Endothelial cell of umbilical vein (primary cell): ENCODE data around the gene FSD1L.

Experiments used
- CTCF ChIP-seq, 2 donors: IDR thresholded peaks; 1 replicate in 1 of 2; 2 replicates in 1 of 2; pipeline ENCODE4 v1.5.1; 2011; ENCODE audit warnings: low read length in 2 of 2, mild to moderate bottlenecking in 2 of 2, moderate library complexity in 2 of 2, control low read depth in 1 of 2, inconsistent platforms in 1 of 2, low read depth in 1 of 2; ENCODE audit not compliant: insufficient read depth in 1 of 2; ENCODE audit errors: extremely low read depth in 1 of 2
- MYC ChIP-seq: IDR thresholded peaks from one replicate; pipeline ENCODE4 v1.6.1; 2011; ENCODE audit warnings: mild to moderate bottlenecking, low read depth, low read length
- POLR2A ChIP-seq: IDR thresholded peaks from 2 replicates; pipeline ENCODE4 v1.6.1; 2012; ENCODE audit warnings: low read depth, mild to moderate bottlenecking, control low read depth, low read length
- POLR2AphosphoS5 ChIP-seq: IDR thresholded peaks from 2 replicates; pipeline ENCODE4 v1.6.1; 2012; ENCODE audit warnings: low read depth, mild to moderate bottlenecking, control low read depth, low read length, moderate library complexity; ENCODE audit not compliant: insufficient read depth

- TF ChIP-seq MYC, result peak; percentile 1
- TF ChIP-seq POLR2AphosphoS5, result peak; percentile 21
- no peak for TF ChIP-seq CTCF (IDR thresholded peaks at IDR 0.05; ENCODE audit: extremely low read depth in 1 of 2, insufficient read depth in 1 of 2, low read depth in 1 of 2, low read length in 2 of 2)
- peak; percentile 53 for TF ChIP-seq POLR2A
Measured at GRCh38 chr9:105447814-105448812, at the start of gene FSD1L.
